HFF-Myc (cell line): ENCODE data around the gene MYL5.

Experiments used
- DNase-seq: peaks from one replicate; pipeline ENCODE4 v3.0.0-alpha.2; 2011; ENCODE audit warnings: low read depth; ENCODE audit errors: extremely low read depth
- H3K4me3 ChIP-seq: replicated peaks from 2 replicates; pipeline ENCODE4 v1.5.1; 2011; ENCODE audit warnings: low read depth, mild to moderate bottlenecking, control low read depth, low read length
- CTCF ChIP-seq: IDR thresholded peaks from 2 replicates; pipeline ENCODE4 v1.5.1; 2012; ENCODE audit warnings: mild to moderate bottlenecking, low read depth, low read length, control low read depth; ENCODE audit errors: missing control alignments

The MYL5 gene

GRCh38 chr4:722169-722725 is 47.9 kb downstream of the MYL5 start:
- DNase-seq = no peak
- no peak for TF ChIP-seq CTCF
- H3K4me3 ChIP-seq = no peak overlapping the region

- no peak overlapping the region for H3K4me3 ChIP-seq
- DNase-seq = no peak
- TF ChIP-seq CTCF = no peak
Measured at GRCh38 chr4:722851-723360, 48.6 kb downstream of the MYL5 start.

- DNase-seq = no peak
- H3K4me3 ChIP-seq = no peak overlapping the region
- no peak for TF ChIP-seq CTCF
Measured at GRCh38 chr4:723751-724530, 49.6 kb downstream of the MYL5 start.

GRCh38 chr4:725391-726234 is 51.3 kb downstream of the MYL5 start:
- H3K4me3 ChIP-seq = no peak overlapping the region
- DNase-seq = no peak
- TF ChIP-seq CTCF = no peak

- DNase-seq = no peak
- H3K4me3 ChIP-seq = no peak overlapping the region
- TF ChIP-seq CTCF = no peak
Measured at GRCh38 chr4:726235-726787, 52.0 kb downstream of the MYL5 start.

- no peak for DNase-seq
- no peak for TF ChIP-seq CTCF
- H3K4me3 ChIP-seq = no peak overlapping the region
Measured at GRCh38 chr4:726838-727237, 52.5 kb downstream of the MYL5 start.
